ENCODE data around the gene HPSE2. TPM values are rescaled to one million over a fixed set of nuclear protein-coding genes. Genes with fewer than 3 reads are reported as not detected.

HPSE2 gene
- total RNA-seq, 2 donors from 2014 or later = 2.4 to 4.7 TPM

DNA sequence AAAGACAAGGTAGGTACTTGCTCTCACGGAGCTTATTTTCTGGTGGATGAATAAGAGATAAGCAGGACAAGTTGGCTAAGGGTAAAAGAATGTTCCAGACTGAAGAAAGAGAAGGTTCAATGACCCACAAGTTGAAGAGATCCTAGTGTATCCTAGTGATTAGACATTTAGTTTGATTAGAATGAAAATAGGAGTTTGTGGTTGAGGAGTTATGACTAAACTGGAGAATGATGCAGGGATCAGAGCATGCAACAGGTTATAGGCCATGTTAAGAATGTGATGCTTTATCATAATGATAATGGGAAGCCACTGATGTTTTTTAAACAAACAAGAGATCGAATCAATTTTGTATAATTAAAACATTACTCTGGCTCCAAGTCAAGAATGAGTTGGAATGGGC is 357.2 kb downstream of the HPSE2 start:
- no peak for TF ChIP-seq POLR2AphosphoS5 (IDR thresholded peaks at IDR 0.05)
- TF ChIP-seq, protein P1, sequence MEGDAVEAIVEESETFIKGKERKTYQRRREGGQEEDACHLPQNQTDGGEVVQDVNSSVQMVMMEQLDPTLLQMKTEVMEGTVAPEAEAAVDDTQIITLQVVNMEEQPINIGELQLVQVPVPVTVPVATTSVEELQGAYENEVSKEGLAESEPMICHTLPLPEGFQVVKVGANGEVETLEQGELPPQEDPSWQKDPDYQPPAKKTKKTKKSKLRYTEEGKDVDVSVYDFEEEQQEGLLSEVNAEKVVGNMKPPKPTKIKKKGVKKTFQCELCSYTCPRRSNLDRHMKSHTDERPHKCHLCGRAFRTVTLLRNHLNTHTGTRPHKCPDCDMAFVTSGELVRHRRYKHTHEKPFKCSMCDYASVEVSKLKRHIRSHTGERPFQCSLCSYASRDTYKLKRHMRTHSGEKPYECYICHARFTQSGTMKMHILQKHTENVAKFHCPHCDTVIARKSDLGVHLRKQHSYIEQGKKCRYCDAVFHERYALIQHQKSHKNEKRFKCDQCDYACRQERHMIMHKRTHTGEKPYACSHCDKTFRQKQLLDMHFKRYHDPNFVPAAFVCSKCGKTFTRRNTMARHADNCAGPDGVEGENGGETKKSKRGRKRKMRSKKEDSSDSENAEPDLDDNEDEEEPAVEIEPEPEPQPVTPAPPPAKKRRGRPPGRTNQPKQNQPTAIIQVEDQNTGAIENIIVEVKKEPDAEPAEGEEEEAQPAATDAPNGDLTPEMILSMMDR (IDR thresholded peaks at IDR 0.05) = no peak
- no peak for TF ChIP-seq POLR2A (IDR thresholded peaks at IDR 0.05)
- Histone ChIP-seq H3K36me3 (no peaks in the 10 kb centered on the region), H3K4me1 (replicated peaks) (no peaks in the 10 kb centered on the region), H3K9me3 (no peaks in the 10 kb centered on the region), H3K27me3 (replicated peaks; ENCODE audit: insufficient read depth) (no peaks in the 10 kb centered on the region), H3K27ac (no peak overlapping the region), H3K4me3 (no peak overlapping the region)
- no peak for DNase-seq (ENCODE audit: low spot score)
- WGBS = 43% methylated on average over 2 of the region's 2 CpGs
- intact Hi-C loops (cut with DNase I) = no loop called here

DNA sequence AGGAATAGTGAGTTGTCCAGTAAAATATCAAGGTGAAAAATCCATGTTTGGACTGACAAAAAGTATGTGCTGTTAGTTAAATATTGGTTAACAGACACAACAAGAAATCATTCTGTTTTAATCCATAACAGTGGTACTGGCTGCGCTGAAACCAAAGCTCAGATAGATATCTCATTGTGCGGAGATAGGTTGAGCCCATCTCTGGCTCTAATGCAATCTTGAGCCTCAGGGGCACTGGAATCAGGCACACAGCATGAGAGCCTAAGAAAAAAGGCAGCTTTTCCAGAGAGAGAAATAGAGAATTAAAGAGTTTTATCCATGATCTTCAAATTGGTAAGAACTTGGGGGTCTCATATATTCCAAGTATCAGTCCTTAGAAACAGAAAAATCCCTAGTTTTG is 373.7 kb downstream of the HPSE2 start:
- H3K27me3 ChIP-seq (replicated peaks; ENCODE audit: insufficient read depth) = no peaks in the 10 kb centered on the region
- no peak overlapping the region for H3K4me3 ChIP-seq
- no peaks in the 10 kb centered on the region for H3K9me3 ChIP-seq
- WGBS = 93% methylated on average over 2 of the region's 2 CpGs
- intact Hi-C loops (cut with DNase I) = no loop called here
- TF ChIP-seq, protein P1 (IDR thresholded peaks at IDR 0.05) = no peak
- no peak for TF ChIP-seq POLR2AphosphoS5 (IDR thresholded peaks at IDR 0.05)
- no peak for TF ChIP-seq POLR2A (IDR thresholded peaks at IDR 0.05)
- DNase-seq (ENCODE audit: low spot score) = no peak
- no peak overlapping the region for H3K27ac ChIP-seq
- no peaks in the 10 kb centered on the region for H3K4me1 ChIP-seq (replicated peaks)
- no peaks in the 10 kb centered on the region for H3K36me3 ChIP-seq

DNA sequence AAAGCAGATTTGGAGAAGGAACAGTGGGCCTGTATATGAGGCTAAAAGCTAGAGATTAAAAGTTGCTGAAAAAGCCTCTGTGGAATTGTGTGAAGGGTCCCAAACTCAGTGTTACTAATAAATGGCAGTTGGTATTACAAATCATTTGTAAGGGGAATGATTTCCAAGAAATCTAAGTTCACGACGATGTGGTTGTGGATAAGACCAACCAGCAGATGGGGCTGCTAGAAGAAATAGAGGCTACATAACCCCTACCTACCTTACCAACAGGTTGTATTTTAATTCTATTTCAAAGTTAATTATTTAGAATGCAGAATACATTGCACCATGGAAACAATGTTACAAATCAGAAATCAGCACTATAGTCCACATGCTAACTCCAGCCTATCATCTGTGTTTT is 377.1 kb downstream of the HPSE2 start:
- intact Hi-C loops (cut with DNase I) = no loop called here
- H3K36me3 ChIP-seq = no peaks in the 10 kb centered on the region
- TF ChIP-seq POLR2AphosphoS5 (IDR thresholded peaks at IDR 0.05) = no peak
- no peak for TF ChIP-seq POLR2A (IDR thresholded peaks at IDR 0.05)
- TF ChIP-seq, protein P1 (IDR thresholded peaks at IDR 0.05) = no peak
- H3K27me3 ChIP-seq (replicated peaks; ENCODE audit: insufficient read depth) = no peaks in the 10 kb centered on the region
- no peak overlapping the region for H3K4me3 ChIP-seq
- WGBS = 82% methylated on average over 2 of the region's 2 CpGs
- no peaks in the 10 kb centered on the region for H3K4me1 ChIP-seq (replicated peaks)
- no peak overlapping the region for H3K27ac ChIP-seq
- DNase-seq (ENCODE audit: low spot score) = no peak
- no peaks in the 10 kb centered on the region for H3K9me3 ChIP-seq

DNA sequence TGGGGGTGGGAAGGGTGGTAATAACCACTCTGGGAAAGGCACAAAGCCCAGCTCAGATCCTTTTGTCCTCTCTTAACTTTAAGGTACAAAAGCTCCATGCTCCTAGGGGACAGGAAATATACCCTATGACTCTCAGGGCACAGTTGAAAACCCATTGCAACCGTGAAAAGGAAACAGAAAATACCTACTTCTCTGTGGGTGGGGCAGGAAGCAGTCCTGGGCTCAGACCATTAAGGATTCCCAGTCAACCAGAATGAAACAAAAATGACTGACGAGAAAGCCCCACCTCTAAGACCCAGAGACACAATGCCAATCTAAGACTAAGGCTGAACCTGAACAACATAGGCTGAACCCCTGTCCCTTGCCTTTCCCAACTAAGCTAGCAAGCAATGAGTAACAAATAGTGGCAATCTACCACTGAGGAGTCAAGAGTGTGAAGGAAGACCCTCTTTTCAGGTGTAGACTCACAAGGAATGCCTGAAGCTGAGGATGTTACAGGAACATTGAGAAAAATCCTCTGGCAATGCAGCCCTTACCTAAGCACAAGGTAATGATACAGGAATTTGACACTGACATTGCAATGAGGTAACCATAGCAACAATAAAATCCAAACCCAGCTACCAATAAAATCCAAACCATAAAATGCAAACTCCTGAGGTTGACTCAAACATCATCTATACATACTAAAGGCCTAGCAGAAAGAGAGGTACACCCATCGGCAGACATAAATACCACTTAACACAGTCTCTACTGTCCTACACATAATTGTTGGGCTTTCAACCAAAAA is 380.1 kb downstream of the HPSE2 start:
- no peaks in the 10 kb centered on the region for H3K4me1 ChIP-seq (replicated peaks)
- no peak for TF ChIP-seq POLR2AphosphoS5 (IDR thresholded peaks at IDR 0.05)
- H3K4me3 ChIP-seq = no peak overlapping the region
- WGBS = 78% methylated on average over 3 of the region's 3 CpGs
- no peak overlapping the region for H3K27ac ChIP-seq
- no peaks in the 10 kb centered on the region for H3K27me3 ChIP-seq (replicated peaks; ENCODE audit: insufficient read depth)
- no peaks in the 10 kb centered on the region for H3K9me3 ChIP-seq
- intact Hi-C loops (cut with DNase I) = no loop called here
- DNase-seq (ENCODE audit: low spot score) = no peak
- no peaks in the 10 kb centered on the region for H3K36me3 ChIP-seq

DNA sequence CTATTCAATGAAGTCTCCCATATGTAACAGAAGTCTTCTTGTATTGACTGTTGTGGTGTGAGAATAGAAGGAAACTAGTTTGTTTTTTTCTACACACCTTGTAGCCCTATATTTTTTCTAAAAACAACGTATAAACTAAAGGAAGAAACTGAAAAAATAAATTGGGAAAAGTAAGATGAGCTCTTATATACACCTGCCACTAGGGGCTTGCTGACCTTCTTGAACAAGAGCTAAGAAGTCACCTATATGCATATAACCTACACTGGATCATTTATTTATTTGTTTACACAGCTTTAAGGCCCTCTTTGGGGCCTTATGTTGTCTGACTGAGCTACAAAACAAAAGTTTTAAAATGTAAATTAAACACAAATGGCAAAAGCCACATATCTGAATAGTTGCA is 383.0 kb downstream of the HPSE2 start:
- Histone ChIP-seq H3K4me3 (no peak overlapping the region), H3K27ac (no peak overlapping the region), H3K36me3 (no peaks in the 10 kb centered on the region), H3K27me3 (replicated peaks; ENCODE audit: insufficient read depth) (no peaks in the 10 kb centered on the region), H3K9me3 (no peaks in the 10 kb centered on the region), H3K4me1 (replicated peaks) (no peaks in the 10 kb centered on the region)
- no peak for DNase-seq (ENCODE audit: low spot score)
- TF ChIP-seq POLR2A (IDR thresholded peaks at IDR 0.05) = no peak
- no peak for TF ChIP-seq POLR2AphosphoS5 (IDR thresholded peaks at IDR 0.05)
- TF ChIP-seq, protein P1 (IDR thresholded peaks at IDR 0.05) = no peak
- 64% methylated on average over 1 of the region's 1 CpG for WGBS
- intact Hi-C loops (cut with DNase I) = no loop called here
